Right ventricle myocardium superior (tissue), 1 donor: ENCODE data around the gene RNASET2. TPM values are rescaled to one million over a fixed set of nuclear protein-coding genes. Genes with fewer than 3 reads are reported as not detected.
"Not testable (repeated sequence)": the region's sequence is repeated elsewhere in the genome, so short reads cannot be mapped to it uniquely, and the experiment has no call there.

Source experiments
- ATAC-seq: fragments of 200-7000 bp; cut with Tn5 transposase; one replicate; pipeline ENCODE4 v1.9.1; 2020; ENCODE audit warnings: mild to moderate bottlenecking; ENCODE audit not compliant: poor library complexity
- DNase-seq: peaks from one replicate; pipeline ENCODE4 v3.0.0-alpha.2; 2020
- intact Hi-C: fragments of 100-400 bp; cut with DNase I; formaldehyde crosslinking; loops from one replicate; pipeline ENCODE4 v1.11.2; 2022
- total RNA-seq: library from RNA; stranded (reverse); fragmentation: NEBNext Ultra II Directional; extraction: Animal tissue kit (Norgen Biotek cat#: 25700); gene quantifications from one replicate; pipeline ENCODE4 v1.2.1, GENCODE V29; 2021
- donor health status: DM: no; HTN: yes; CAD: no; lungs with severe emphysema.

Gene RNASET2
- total RNA-seq, 1 donor from 2014 or later: 12.3 TPM

DNA sequence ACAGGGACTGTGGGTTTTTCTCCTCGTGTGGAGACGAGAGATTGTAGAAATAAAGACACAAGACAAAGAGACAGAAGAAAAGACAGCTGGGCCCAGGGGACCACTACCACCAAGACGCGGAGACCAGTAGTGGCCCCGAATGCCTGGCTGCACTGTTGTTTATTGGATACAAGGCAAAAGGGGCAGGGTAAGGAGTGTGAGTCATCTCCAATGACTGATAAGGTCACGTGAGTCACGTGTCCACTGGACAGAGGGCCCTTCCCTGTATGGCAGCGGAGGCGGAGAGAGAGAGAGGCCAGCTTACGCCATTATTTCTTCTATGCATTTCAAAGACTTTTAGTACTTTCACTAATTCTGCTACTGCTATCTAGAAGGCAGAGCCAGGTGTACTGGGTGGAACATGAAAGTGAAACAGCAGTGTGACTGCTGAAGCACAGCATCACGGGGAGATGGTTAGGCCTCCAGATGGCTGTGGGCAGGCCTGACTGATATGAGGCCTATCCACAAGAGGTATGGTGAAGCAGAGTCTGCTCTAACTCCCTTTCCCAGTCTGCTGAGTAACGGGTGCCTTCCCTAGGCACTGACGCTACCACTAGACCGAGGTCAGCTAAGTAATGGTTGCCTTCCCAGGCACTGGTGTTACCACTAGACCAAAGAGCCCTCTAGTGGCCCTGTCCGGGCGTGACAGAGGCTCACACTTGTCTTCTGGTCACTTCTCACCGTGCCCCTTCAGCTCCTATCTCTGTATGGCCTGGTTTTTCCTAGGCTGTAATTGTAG, 5.3 kb downstream of the RNASET2 start:
- intact Hi-C loops: not testable (repeated sequence)
- ATAC-seq (peak; percentile 26), DNase-seq (peak; percentile 84)

DNA sequence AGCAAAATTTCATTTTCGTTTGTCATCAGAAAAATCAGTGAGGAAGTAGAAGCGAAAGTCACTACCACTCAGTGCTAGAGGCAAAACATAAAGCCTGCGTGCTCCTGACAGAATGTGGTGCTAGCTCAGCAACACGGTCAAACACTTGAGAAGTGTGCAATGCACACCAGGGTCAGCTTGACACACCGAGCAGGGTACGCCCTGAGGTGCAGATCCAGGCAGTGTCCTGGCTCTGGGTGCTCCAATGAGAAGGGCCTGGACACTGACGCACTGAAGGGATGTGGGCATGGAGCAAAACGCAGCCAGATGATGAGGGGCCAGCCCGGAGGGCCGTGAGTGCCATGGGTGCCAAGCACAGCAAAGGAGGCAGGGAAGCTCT, 5.9 kb downstream of the RNASET2 start:
- DNase-seq: no peak
- intact Hi-C loops: no loop called here
- peak; percentile 56 for ATAC-seq

- DNase-seq (no peak), ATAC-seq (peak; percentile 24)
- intact Hi-C loops: no loop called here
Measured at GRCh38 chr6:166949528-166950442, 6.6 kb downstream of the RNASET2 start.

- intact Hi-C loops, DNase-seq, ATAC-seq: not testable (repeated sequence)
Measured at GRCh38 chr6:166948724-166949123, 7.6 kb downstream of the RNASET2 start.

- DNase-seq: no peak
- intact Hi-C loops: no loop called here
- no peak for ATAC-seq
Measured at GRCh38 chr6:166947251-166947650, 9.1 kb downstream of the RNASET2 start.

DNA sequence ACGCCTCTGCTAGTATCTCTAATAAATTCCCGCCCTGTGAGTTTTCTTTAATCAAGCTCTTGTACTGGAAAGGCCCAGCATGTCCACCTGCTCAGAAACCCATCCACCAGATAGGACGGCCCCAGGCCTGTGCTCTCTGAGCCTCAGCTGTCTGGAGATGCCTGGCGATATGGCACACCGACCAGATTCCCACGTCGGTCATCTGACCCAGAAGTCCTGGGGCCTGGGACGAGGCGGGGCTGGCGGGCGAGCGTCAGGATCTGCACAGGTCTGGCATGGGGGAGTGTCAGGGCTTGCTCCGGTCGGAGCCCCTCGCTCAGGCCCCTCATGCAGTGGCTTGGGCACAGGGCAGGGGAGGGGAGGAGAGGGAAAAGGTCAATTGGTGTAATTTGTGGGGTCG, 10.2 kb downstream of the RNASET2 start:
- intact Hi-C loops: no loop called here
- ATAC-seq: no peak
- DNase-seq: no peak

DNA sequence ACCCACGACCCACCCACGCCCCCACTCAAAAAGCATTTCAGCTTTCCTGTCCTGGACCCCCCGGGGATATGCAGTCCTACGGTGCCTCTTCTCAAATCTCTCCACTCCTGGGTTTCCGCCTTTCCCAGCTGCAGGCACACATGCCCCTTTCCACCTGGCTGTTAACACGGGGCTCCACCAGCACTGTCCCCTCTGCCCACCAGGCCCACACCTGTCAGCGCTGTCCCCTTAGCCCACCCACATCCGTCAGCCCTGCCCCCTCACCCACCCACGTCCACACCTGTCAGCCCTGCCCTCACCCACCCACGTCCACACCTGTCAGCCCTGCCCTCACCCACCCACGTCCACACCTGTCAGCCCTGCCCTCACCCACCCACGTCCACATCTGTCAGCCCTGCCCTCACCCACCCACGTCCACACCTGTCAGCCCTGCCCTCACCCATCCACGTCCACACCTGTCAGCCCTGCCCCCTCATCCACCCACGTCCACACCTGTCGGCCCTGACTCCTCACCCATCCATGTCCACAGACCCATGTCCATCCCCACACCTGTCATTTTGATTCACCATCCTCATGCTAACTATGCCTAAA, 11.6 kb downstream of the RNASET2 start:
- intact Hi-C loops: no loop called here

GRCh38 chr6:166942393-166943168, 13.8 kb downstream of the RNASET2 start:
- DNase-seq (no peak), ATAC-seq (no peak)
- intact Hi-C loops: no loop called here

More for the DNA sequence above, 11.6 kb downstream of the RNASET2 start:
- ATAC-seq: no peak
- no peak for DNase-seq

DNA sequence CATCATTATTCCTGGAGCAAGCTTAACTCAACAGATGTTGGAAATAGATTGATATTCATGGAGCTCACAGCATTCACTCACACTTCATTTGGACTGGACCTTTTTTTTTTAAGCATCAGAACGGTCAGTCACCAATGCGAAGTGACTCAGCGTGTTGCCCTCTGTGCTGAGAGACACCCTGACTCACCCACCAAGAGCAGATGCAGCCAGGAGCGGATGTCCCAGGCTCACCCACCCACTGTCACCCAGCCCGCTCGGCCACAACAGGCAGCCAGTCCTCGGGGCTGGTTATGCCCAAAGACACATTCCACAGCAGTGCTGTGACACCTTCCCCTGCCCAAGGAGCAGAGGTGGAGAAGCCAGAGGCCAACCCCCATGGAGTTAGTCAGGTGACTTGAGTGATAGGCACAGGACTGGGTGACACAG, 15.7 kb downstream of the RNASET2 start:
- intact Hi-C loops: no loop called here
- DNase-seq (no peak), ATAC-seq (no peak)

- no peak for ATAC-seq
- DNase-seq: no peak
- intact Hi-C loops: no loop called here
Measured at GRCh38 chr6:166939894-166940293, 16.5 kb downstream of the RNASET2 start.

DNA sequence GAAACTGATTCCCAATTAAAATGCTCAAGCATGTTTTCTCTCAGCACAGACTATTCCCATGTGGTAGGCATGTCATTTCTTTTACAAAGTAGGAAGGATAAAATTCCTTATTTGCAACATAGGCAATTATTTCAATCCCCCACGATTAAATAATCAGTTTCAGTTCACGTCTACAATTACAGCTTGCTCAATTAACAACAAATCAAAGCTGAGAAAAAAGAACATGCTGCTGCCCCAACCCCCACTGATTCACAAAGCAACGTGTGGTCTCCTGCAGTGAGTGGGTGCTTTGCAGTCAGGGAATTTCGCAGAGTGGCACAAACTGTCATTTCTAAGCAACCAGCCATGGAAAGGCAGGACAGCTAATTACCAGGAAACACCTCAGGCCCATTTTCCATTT, 17.0 kb downstream of the RNASET2 start:
- intact Hi-C loops: no loop called here
- ATAC-seq (no peak), DNase-seq (no peak)

DNA sequence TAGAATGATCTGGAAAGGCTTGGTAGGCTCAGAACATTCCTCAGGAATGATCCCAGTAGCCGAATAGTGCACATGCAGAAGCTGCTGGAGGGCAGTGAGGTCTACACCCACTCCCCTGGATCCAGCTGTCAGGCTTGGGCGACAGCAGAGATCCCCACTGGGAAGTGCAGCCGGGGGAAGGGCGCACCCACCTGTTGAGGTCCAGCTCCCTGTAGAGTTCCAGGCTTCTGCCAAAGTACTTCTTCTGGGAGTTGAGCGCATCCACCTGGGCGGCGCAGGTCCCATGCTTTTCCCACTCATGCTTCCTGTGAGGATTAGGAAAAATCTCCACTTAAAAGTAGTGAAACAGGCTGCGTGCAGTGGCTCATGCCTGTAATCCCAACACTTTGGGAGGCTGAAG, 17.6 kb downstream of the RNASET2 start:
- ATAC-seq (no peak), DNase-seq (no peak)
- intact Hi-C loops: no loop called here

- no peak for DNase-seq
Measured at GRCh38 chr6:166938150-166938549, 18.2 kb downstream of the RNASET2 start.

GRCh38 chr6:166937746-166938145, 18.6 kb downstream of the RNASET2 start:
- intact Hi-C loops: no loop called here
- ATAC-seq (no peak), DNase-seq (no peak)

More at GRCh38 chr6:166938150-166938549, 18.2 kb downstream of the RNASET2 start:
- intact Hi-C loops: no loop called here
- no peak for ATAC-seq

GRCh38 chr6:166936079-166936787, 20.1 kb downstream of the RNASET2 start:
- DNase-seq: peak; percentile 58
- peak; percentile 43 for ATAC-seq
- intact Hi-C loops: no loop called here

DNA sequence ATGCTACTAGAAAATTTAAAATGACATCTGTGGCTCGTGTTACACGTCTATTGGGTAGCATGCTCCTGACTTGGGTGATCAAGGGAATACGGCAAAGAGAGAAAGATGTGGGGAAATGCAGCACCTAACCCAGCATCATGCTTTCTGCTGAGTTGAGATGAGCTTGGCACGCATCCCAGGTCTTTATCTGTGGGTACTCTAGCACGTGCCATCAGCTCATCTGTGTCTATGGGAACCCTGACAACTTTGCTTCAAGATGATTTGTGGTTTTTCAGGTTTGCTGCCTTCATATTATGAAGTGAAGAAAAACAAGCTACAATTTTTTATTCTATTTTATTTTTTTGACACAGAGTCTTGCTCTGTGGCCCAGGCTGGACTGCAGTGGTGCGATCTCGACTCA, 21.0 kb downstream of the RNASET2 start:
- no peak for ATAC-seq
- intact Hi-C loops: no loop called here
- no peak for DNase-seq

DNA sequence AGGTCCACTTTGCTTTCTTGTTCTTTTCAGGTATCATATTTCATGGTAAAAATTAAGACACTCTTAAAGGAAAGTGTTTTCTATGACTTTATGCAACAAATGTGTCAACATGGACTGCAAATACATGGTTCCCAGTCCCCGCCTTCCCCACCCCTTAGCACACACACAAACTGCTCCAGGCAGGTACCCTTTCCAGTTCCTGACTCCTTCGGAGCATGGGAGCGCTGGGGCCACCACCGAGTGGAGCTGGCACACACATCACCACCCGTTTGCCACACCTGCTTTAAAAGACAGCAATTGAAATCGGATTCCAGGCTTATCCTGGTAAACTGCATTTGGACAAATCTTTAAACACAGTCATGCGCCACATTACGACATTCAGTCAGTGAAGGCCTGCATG, 22.2 kb downstream of the RNASET2 start:
- ATAC-seq (no peak), DNase-seq (no peak)
- intact Hi-C loops: no loop called here

DNA sequence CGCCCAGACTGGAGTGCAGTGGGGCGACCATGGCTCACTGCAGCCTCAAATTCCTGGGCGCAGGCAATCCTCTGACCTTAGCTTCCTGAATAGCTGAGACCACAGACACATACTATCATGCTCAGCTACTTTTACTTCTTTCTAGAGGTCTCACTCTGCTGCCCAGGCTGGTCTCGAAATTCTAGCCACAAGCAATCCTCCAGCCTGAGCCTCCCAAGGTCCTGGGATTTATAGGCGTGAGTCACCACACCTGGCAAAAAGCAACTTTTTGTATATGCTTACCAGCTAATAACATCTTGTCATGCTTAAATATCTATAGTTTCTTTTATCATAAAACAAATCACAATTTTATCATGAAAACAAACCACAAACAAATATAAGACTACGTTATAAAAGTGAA, 23.0 kb downstream of the RNASET2 start:
- no peak for DNase-seq
- no peak for ATAC-seq
- intact Hi-C loops: no loop called here
